Esophagus squamous epithelium (tissue), 5 donors: ENCODE measurements around the gene GSTM3. TPM values are rescaled to one million over a fixed set of nuclear protein-coding genes. Genes with fewer than 3 reads are reported as not detected.
A peak's percentile ranks its signal among the peaks of the same experiment; 100 is the strongest.

Source experiments
- DNase-seq: peaks from one replicate; lab custom pipeline; 2025; lab: John Stamatoyannopoulos, UW
- H3K27ac ChIP-seq, 4 donors: fragments of 200-600 bp; sonication (generic); one replicate each; pipeline ENCODE4 v1.5.1; 2016 to 2019; ENCODE audit warnings: mild to moderate bottlenecking in 1 of 4
- H3K27me3 ChIP-seq, 4 donors: fragments of 200-600 bp; sonication (generic); 1 replicate in 3 of 4; 2 replicates in 1 of 4; pipeline versions ENCODE4 v1.5.1 to v1.6.0; 2017 to 2021; ENCODE audit warnings: antibody characterized with exemption in 1 of 4
- H3K36me3 ChIP-seq, 3 donors: fragments of 200-600 bp; sonication (generic); one replicate each; pipeline ENCODE4 v1.5.1; 2016 to 2019
- H3K4me1 ChIP-seq, 3 donors: fragments of 200-600 bp; sonication (generic); one replicate each; pipeline ENCODE4 v1.5.1; 2017 to 2019
- H3K4me3 ChIP-seq, 4 donors: fragments of 200-600 bp; sonication (generic); 1 replicate in 3 of 4; 2 replicates in 1 of 4; pipeline ENCODE4 v1.5.1; 2016 to 2019; ENCODE audit warnings: mild to moderate bottlenecking in 2 of 4, moderate library complexity in 1 of 4
- H3K9me3 ChIP-seq, 3 donors: fragments of 200-600 bp; sonication (generic); one replicate each; pipeline ENCODE4 v1.5.1; 2016 to 2019
- CTCF ChIP-seq, 6 experiments: fragments of 450-650 bp in 4 of 6; fragments of 200-600 bp in 2 of 6; sonication (generic) in 2 of 6; IDR thresholded peaks; one replicate each; pipeline ENCODE4 v1.5.1; 2016 to 2019; ENCODE audit warnings: antibody characterized with exemption in 6 of 6, mild to moderate bottlenecking in 4 of 6, moderate library complexity in 4 of 6
- POLR2A ChIP-seq, 4 donors: fragments of 450-650 bp; IDR thresholded peaks; one replicate each; pipeline ENCODE4 v1.6.1; 2017; ENCODE audit warnings: antibody characterized with exemption in 4 of 4, mild to moderate bottlenecking in 4 of 4, moderate library complexity in 3 of 4
- WGBS, 2 donors: methylation state at CpG; one replicate each; pipeline ENCODE4 v1.1.5; 2018; 5-methylcytosine and 5-hydroxymethylcytosine counted together
- intact Hi-C: fragments of 100-400 bp; cut with DNase I; formaldehyde crosslinking; loops from one replicate; pipeline ENCODE4 v1.15.0; 2022
- total RNA-seq, 4 donors: library from RNA; depleted of rRNA; stranded (reverse); fragments of >200 nt; gene quantifications; one replicate each; pipeline ENCODE4 v1.1.0, GENCODE V29; 2016
- donor health status: DM: yes; HTN: yes; CAD: no.

Gene GSTM3
- total RNA-seq = 100 to 1,000 TPM in 2 of 4 donors, 10 to 100 TPM in 2; 86.2 to 273 (median 150) TPM

GRCh38 chr1:109740615-109741373, at the start of gene GSTM3:
TSS of gene GSTM3 (minus strand) at chr1:109741038. CDS start at chr1:109740287, 751 bp downstream.
- H3K27ac ChIP-seq = peak within 1 kb of the TSS; percentile 76 to 89 (median 86)
- peaks cover 0 to 20% (median 0%) of the 10 kb centered on the region in 3 donors for H3K36me3 ChIP-seq
- peaks cover 0 to 4% (median 0%) of the 10 kb centered on the region in 4 donors for H3K27me3 ChIP-seq
- WGBS, 2 donors = 1 to 14% methylated on average over 9 of the region's 10 CpGs
- intact Hi-C loops = no loop called here
- no peak for DNase-seq
- peak within 1 kb of the TSS; percentile 74 to 83 (median 80) for H3K4me3 ChIP-seq
- no peaks in the 10 kb centered on the region for H3K9me3 ChIP-seq
- TF ChIP-seq CTCF (IDR thresholded peaks at IDR 0.05) = no peak
- no peak for TF ChIP-seq POLR2A (IDR thresholded peaks at IDR 0.05)
- peaks cover 3 to 24% (median 5%) of the 10 kb centered on the region in 3 donors for H3K4me1 ChIP-seq

DNA sequence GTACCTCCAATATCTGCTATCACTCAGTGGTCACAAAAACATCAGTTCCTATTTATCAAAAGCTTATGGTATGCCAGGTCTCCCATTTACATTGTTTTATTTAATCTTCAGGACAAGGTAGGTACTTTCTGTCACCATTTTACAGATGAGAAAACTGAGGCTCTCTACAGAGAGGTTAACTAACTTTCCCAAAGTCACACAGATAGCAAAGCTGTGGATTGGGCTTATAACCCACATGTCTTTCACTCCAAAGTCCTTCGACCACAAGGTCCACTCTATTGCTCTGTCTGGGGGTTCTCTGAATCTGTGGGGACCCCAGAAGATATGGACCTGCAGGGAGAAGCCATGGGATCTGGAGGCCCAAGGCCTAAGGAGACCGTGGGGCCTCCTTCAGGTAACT, 49.5 kb upstream of the GSTM3 start:
- H3K27me3 ChIP-seq = no peaks in the 10 kb centered on the region
- H3K36me3 ChIP-seq = no peaks in the 10 kb centered on the region
- H3K4me1 ChIP-seq = peaks cover 24 to 90% (median 59%) of the 10 kb centered on the region in 3 donors
- no CpG with 5 or more reads among the region's 2 CpGs for WGBS, 2 donors
- H3K27ac ChIP-seq = peak overlapping the region; percentile 3 to 64 (median 34)
- no peak for DNase-seq
- H3K4me3 ChIP-seq = no peak overlapping the region
- TF ChIP-seq POLR2A (IDR thresholded peaks at IDR 0.05) (no peak), CTCF (IDR thresholded peaks at IDR 0.05) (no peak)
- intact Hi-C loops = no loop called here
- no peaks in the 10 kb centered on the region for H3K9me3 ChIP-seq

- no peaks in the 10 kb centered on the region for H3K36me3 ChIP-seq
- H3K27ac ChIP-seq = peak overlapping the region in 1 of 4 donors; percentile 11
- H3K9me3 ChIP-seq = no peaks in the 10 kb centered on the region
- intact Hi-C loops = no loop called here
- H3K27me3 ChIP-seq = no peaks in the 10 kb centered on the region
- WGBS, 2 donors = 74 to 81% methylated on average over 7 of the region's 9 CpGs
- no peak for TF ChIP-seq CTCF (IDR thresholded peaks at IDR 0.05)
- TF ChIP-seq POLR2A (IDR thresholded peaks at IDR 0.05) = no peak
- H3K4me1 ChIP-seq = peaks cover 24 to 93% (median 60%) of the 10 kb centered on the region in 3 donors
- H3K4me3 ChIP-seq = no peak overlapping the region
- no peak for DNase-seq
Measured at GRCh38 chr1:109789551-109790180, 48.8 kb upstream of the GSTM3 start.

- H3K36me3 ChIP-seq = no peaks in the 10 kb centered on the region
- peaks cover 24 to 93% (median 58%) of the 10 kb centered on the region in 3 donors for H3K4me1 ChIP-seq
- DNase-seq = no peak
- intact Hi-C loops = no loop called here
- peak in 2 of 6 experiments; percentile 9 to 26 for TF ChIP-seq CTCF (IDR thresholded peaks at IDR 0.05)
- no peak for TF ChIP-seq POLR2A (IDR thresholded peaks at IDR 0.05)
- 75 to 90% methylated on average over 6 to 7 of the region's 9 CpGs for WGBS, 2 donors
- H3K9me3 ChIP-seq = no peaks in the 10 kb centered on the region
- H3K27me3 ChIP-seq = no peaks in the 10 kb centered on the region
- H3K27ac ChIP-seq = no peak overlapping the region
- H3K4me3 ChIP-seq = no peak overlapping the region
Measured at GRCh38 chr1:109788695-109789521, 48.1 kb upstream of the GSTM3 start.
